ENCODE results near the gene ALKBH1. TPM values are rescaled to one million over a fixed set of nuclear protein-coding genes. Genes with fewer than 3 reads are reported as not detected.
"Not testable (repeated sequence)": the region's sequence is repeated elsewhere in the genome, so short reads cannot be mapped to it uniquely, and the experiment has no call there.

ALKBH1 gene
- total RNA-seq, 1 donor from 2014 or later: 14.5 TPM

DNA sequence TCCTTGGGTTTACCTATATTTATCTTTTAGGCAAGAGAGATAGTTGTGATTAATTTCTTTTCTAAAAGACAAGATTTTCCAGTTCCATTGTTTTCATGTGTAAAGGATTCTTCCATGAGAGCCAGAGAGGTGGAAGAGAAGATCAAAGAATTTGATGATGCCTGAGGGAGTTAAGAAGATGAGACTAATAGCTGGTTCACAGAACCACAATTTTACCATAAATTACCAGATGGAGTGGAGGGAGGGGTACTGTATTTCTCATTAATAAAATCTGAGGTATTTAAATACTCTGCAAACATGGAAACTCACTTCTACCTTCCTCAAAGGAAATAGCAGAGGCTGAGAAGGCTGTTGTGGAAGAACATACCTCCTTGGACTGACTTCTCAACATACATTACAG lies 34.6 kb downstream of the ALKBH1 start:
- Mint-ChIP-seq H3K9me3 (ENCODE audit: low read depth) (no peaks in the 10 kb centered on the region), H3K4me1 (ENCODE audit: low read depth) (no peaks in the 10 kb centered on the region), H3K4me3 (ENCODE audit: low read depth) (no peak overlapping the region), H3K36me3 (ENCODE audit: insufficient read depth) (peaks cover 21% of the 10 kb centered on the region), H3K27ac (no peak overlapping the region), H3K27me3 (no peaks in the 10 kb centered on the region)
- no peak for TF ChIP-seq CTCF (IDR thresholded peaks at IDR 0.05; ENCODE audit: unreplicated experiment)
- no peak for DNase-seq (ENCODE audit: low spot score, unreplicated experiment)

GRCh38 chr14:77667331-77667730 lies 40.5 kb downstream of the ALKBH1 start:
- Mint-ChIP-seq H3K4me1 (ENCODE audit: low read depth) (peaks cover under 1% of the 10 kb centered on the region), H3K27ac (no peak overlapping the region), H3K27me3 (no peaks in the 10 kb centered on the region), H3K36me3 (ENCODE audit: insufficient read depth) (peaks cover 1% of the 10 kb centered on the region), H3K4me3 (ENCODE audit: low read depth) (no peak overlapping the region), H3K9me3 (ENCODE audit: low read depth) (no peaks in the 10 kb centered on the region)
- TF ChIP-seq CTCF (IDR thresholded peaks at IDR 0.05; ENCODE audit: unreplicated experiment): no peak
- no peak for DNase-seq (ENCODE audit: low spot score, unreplicated experiment)

GRCh38 chr14:77663293-77663692 lies 44.5 kb downstream of the ALKBH1 start:
- no peaks in the 10 kb centered on the region for H3K9me3 Mint-ChIP-seq (ENCODE audit: low read depth)
- H3K36me3 Mint-ChIP-seq (ENCODE audit: insufficient read depth): peaks cover under 1% of the 10 kb centered on the region
- H3K4me1 Mint-ChIP-seq (ENCODE audit: low read depth): peaks cover 13% of the 10 kb centered on the region
- no peak for DNase-seq (ENCODE audit: low spot score, unreplicated experiment)
- H3K4me3 Mint-ChIP-seq (ENCODE audit: low read depth): no peak overlapping the region
- no peak for TF ChIP-seq CTCF (IDR thresholded peaks at IDR 0.05; ENCODE audit: unreplicated experiment)
- H3K27me3 Mint-ChIP-seq: no peaks in the 10 kb centered on the region
- H3K27ac Mint-ChIP-seq: no peak overlapping the region

- H3K27me3 Mint-ChIP-seq; H3K4me3 Mint-ChIP-seq (ENCODE audit: low read depth); H3K36me3 Mint-ChIP-seq (ENCODE audit: insufficient read depth); DNase-seq (ENCODE audit: low spot score, unreplicated experiment); H3K9me3 Mint-ChIP-seq (ENCODE audit: low read depth); H3K27ac Mint-ChIP-seq: not testable (repeated sequence)
- peaks cover 13% of the 10 kb centered on the region for H3K4me1 Mint-ChIP-seq (ENCODE audit: low read depth)
These were observed 46.3 kb downstream of the ALKBH1 start for GRCh38 chr14:77661562-77661961.

DNA sequence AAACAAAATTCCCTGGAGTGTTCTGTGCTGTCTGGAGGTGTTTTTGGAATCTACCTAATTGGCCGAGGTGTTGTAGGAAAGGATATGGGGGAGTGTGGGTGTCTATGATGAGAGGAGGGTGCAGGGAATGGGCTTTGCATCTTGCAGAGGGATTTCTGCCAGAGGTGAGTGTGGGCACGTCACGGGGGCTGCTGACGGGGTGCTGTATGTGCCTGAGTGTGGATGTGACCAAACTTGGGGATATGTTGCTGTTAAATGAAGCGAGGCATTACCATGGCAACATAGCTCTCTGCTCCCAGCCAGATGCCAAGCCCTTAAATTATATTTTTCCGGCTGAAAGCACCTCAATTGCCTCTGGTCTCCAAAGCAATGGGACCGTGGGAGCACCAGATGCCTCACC lies 47.1 kb downstream of the ALKBH1 start:
- H3K36me3 Mint-ChIP-seq (ENCODE audit: insufficient read depth): no peaks in the 10 kb centered on the region
- no peak for TF ChIP-seq CTCF (IDR thresholded peaks at IDR 0.05; ENCODE audit: unreplicated experiment)
- H3K27ac Mint-ChIP-seq: peak overlapping the region; percentile 89
- no peak for DNase-seq (ENCODE audit: low spot score, unreplicated experiment)
- H3K27me3 Mint-ChIP-seq: no peaks in the 10 kb centered on the region
- no peaks in the 10 kb centered on the region for H3K9me3 Mint-ChIP-seq (ENCODE audit: low read depth)
- H3K4me3 Mint-ChIP-seq (ENCODE audit: low read depth): no peak overlapping the region
- peaks cover 13% of the 10 kb centered on the region for H3K4me1 Mint-ChIP-seq (ENCODE audit: low read depth)

DNA sequence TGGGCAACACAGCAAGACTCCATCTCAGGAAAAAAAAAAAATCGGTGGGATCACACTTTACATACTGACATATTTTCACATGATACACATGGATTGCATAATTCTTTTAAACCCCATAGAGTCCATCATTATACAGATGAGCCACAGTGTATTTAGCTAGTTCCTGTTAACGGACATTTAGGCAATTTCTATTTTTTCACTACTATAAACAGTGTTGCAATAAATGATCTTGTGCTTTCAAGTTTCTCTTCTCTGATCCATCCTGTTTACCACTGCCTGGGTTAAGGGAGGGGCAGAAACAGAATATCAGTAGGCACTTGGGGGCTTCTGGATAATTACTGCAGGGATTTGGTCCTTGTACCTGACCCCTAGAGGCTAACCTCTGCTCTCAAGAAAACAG lies 48.0 kb downstream of the ALKBH1 start:
- peaks cover 16% of the 10 kb centered on the region for H3K4me1 Mint-ChIP-seq (ENCODE audit: low read depth)
- no peak for DNase-seq (ENCODE audit: low spot score, unreplicated experiment)
- H3K27ac Mint-ChIP-seq: peak overlapping the region; percentile 24
- peaks cover 3% of the 10 kb centered on the region for H3K27me3 Mint-ChIP-seq
- no peaks in the 10 kb centered on the region for H3K36me3 Mint-ChIP-seq (ENCODE audit: insufficient read depth)
- no peak overlapping the region for H3K4me3 Mint-ChIP-seq (ENCODE audit: low read depth)
- TF ChIP-seq CTCF (IDR thresholded peaks at IDR 0.05; ENCODE audit: unreplicated experiment): no peak
- H3K9me3 Mint-ChIP-seq (ENCODE audit: low read depth): no peaks in the 10 kb centered on the region

Data from progenitor cell of endocrine pancreas (in vitro differentiated cells).